ENCODE measurements around the gene MAPKAP1.

Gene MAPKAP1

GRCh38 chr9:125508249-125508648 lies 198.8 kb downstream of the MAPKAP1 start:
- DNase-seq: no peak

GRCh38 chr9:125507226-125507625 lies 199.8 kb downstream of the MAPKAP1 start:
- no peak for DNase-seq

GRCh38 chr9:125505988-125506438 lies 201.0 kb downstream of the MAPKAP1 start:
- DNase-seq: no peak

GRCh38 chr9:125504616-125505015 lies 202.4 kb downstream of the MAPKAP1 start:
- no peak for DNase-seq

- DNase-seq: no peak
Observed at GRCh38 chr9:125497906-125498305, 209.1 kb downstream of the MAPKAP1 start.

GRCh38 chr9:125497478-125497877 lies 209.5 kb downstream of the MAPKAP1 start:
- DNase-seq: no peak

GRCh38 chr9:125496313-125496834 lies 210.6 kb downstream of the MAPKAP1 start:
- DNase-seq: no peak

GRCh38 chr9:125495172-125496119 lies 211.6 kb downstream of the MAPKAP1 start:
- DNase-seq: no peak

- DNase-seq: peak; percentile 66
Observed at GRCh38 chr9:125494653-125494915, 212.4 kb downstream of the MAPKAP1 start.

- peak; percentile 50 for DNase-seq
Observed at GRCh38 chr9:125493881-125494652, 212.9 kb downstream of the MAPKAP1 start.

- no peak for DNase-seq
Observed at GRCh38 chr9:125493384-125493783, 213.6 kb downstream of the MAPKAP1 start.

- no peak for DNase-seq
Observed at GRCh38 chr9:125492719-125493118, 214.3 kb downstream of the MAPKAP1 start.

GRCh38 chr9:125487842-125488241 lies 219.2 kb downstream of the MAPKAP1 start:
- DNase-seq: no peak

GRCh38 chr9:125486576-125486975 lies 220.4 kb downstream of the MAPKAP1 start:
- DNase-seq: no peak

GRCh38 chr9:125486152-125486508 lies 220.9 kb downstream of the MAPKAP1 start:
- DNase-seq: no peak

GRCh38 chr9:125485471-125486151 lies 221.4 kb downstream of the MAPKAP1 start:
- no peak for DNase-seq

- DNase-seq: peak; percentile 90
Observed at GRCh38 chr9:125484350-125485282, 222.4 kb downstream of the MAPKAP1 start.

- DNase-seq: no peak
Observed at GRCh38 chr9:125483697-125484096, 223.3 kb downstream of the MAPKAP1 start.

- no peak for DNase-seq
Observed at GRCh38 chr9:125479846-125480615, 227.0 kb downstream of the MAPKAP1 start.

- DNase-seq: no peak
Observed at GRCh38 chr9:125477089-125477544, 229.9 kb downstream of the MAPKAP1 start.

- DNase-seq: no peak
Observed at GRCh38 chr9:125476645-125477044, 230.4 kb downstream of the MAPKAP1 start.
